ENCODE measurements around the gene UQCR11.

UQCR11 gene

DNA sequence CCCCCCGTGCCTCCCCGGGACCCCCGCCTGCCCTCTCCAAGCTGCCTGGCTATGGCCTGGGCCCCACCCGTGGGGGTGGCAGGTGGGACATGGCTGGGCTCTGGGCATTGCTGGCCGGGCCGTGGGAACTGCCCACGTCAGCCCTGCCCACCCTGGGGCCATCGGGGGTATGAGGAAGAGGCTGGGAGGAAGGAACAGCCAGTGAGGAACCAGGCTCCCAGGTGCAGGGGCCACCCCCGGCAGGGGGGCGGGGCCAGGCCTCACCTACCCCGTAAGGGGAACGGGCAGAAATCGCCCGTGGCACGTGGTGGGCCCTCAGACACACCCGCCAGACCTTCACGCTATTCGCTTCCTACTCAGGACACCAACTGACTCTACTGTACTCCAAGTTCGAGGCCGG is 24.8 kb upstream of the UQCR11 start:
- no peak for TF ChIP-seq CTCF (IDR thresholded peaks at IDR 0.05; ENCODE audit: low read depth, low read length, missing control alignments)
- H3K4me3 ChIP-seq (ENCODE audit: low read depth, low read length): no peak overlapping the region
- in situ Hi-C loops (cut with HindIII; ENCODE audit: low sequenced_read_pairs): no loop called here
- no peak for DNase-seq (ENCODE audit: low read depth)

DNA sequence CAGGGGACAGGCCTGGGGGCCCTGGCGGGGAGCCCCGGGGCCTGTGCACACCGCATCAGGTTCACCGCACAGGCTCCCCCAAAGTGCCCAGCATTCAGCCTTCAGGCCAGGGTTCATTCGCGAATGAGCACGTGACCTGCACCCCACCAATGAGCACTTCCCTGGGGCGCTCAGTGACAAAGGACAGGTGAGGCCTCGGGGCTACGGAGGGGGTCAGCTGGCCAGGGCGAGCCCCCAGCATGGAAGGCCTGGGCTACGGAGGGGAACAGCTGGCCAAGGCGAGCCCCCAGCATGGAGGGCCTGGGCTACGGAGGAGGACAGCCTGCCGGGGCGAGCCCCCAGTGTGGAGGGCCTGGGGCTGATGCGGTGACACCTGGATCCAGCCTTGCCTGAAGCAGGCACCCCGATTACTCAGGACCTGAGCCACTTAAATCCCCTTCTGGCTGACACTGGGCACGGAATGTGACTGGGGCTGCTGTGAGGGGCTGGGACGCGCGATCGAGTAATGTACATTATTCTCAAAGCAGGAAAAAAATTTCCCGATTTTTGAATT is 24.1 kb upstream of the UQCR11 start:
- no peak for TF ChIP-seq CTCF (IDR thresholded peaks at IDR 0.05; ENCODE audit: low read depth, low read length, missing control alignments)
- DNase-seq (ENCODE audit: low read depth): no peak
- in situ Hi-C loops (cut with HindIII; ENCODE audit: low sequenced_read_pairs): no loop called here
- H3K4me3 ChIP-seq (ENCODE audit: low read depth, low read length): no peak overlapping the region

DNA sequence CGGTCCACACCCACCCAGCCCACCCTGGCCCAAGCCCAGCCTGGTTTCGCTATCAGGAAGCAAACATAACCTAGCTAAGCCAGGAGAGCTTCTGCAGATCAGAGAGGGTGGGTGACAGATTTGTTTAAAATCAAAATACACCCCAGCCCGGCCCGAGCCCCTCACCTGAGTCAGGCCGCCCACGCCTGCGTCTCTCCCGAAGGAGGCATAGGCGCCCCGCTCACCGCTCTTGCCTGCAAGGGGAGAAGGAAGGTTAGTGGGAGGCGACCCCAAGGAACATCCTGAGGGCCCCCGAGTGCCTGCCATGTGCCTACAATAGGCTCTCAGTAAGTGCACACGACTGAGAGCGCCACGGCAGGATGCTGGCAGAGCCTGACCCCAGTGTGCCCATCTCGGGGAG is 21.9 kb upstream of the UQCR11 start:
- no peak overlapping the region for H3K4me3 ChIP-seq (ENCODE audit: low read depth, low read length)
- no peak for DNase-seq (ENCODE audit: low read depth)
- in situ Hi-C loops (cut with HindIII; ENCODE audit: low sequenced_read_pairs): no loop called here
- TF ChIP-seq CTCF (IDR thresholded peaks at IDR 0.05; ENCODE audit: low read depth, low read length, missing control alignments): no peak

GRCh38 chr19:1626417-1627010 is 21.3 kb upstream of the UQCR11 start:
- TF ChIP-seq CTCF (IDR thresholded peaks at IDR 0.05; ENCODE audit: low read depth, low read length, missing control alignments): no peak
- no peak for DNase-seq (ENCODE audit: low read depth)
- no peak overlapping the region for H3K4me3 ChIP-seq (ENCODE audit: low read depth, low read length)
- in situ Hi-C loops (cut with HindIII; ENCODE audit: low sequenced_read_pairs): no loop called here

GRCh38 chr19:1624458-1624857 is 19.2 kb upstream of the UQCR11 start:
- peak; percentile 90 for TF ChIP-seq CTCF (IDR thresholded peaks at IDR 0.05; ENCODE audit: low read depth, low read length, missing control alignments)
- peak; percentile 28 for DNase-seq (ENCODE audit: low read depth)
- H3K4me3 ChIP-seq (ENCODE audit: low read depth, low read length): no peak overlapping the region
- in situ Hi-C loops (cut with HindIII; ENCODE audit: low sequenced_read_pairs): no loop called here

GRCh38 chr19:1622541-1622940 is 17.3 kb upstream of the UQCR11 start:
- in situ Hi-C loops (cut with HindIII; ENCODE audit: low sequenced_read_pairs): no loop called here
- H3K4me3 ChIP-seq (ENCODE audit: low read depth, low read length): no peak overlapping the region
- no peak for TF ChIP-seq CTCF (IDR thresholded peaks at IDR 0.05; ENCODE audit: low read depth, low read length, missing control alignments)
- DNase-seq (ENCODE audit: low read depth): no peak
